HEK293T (cell line): ENCODE results near the gene EFNA3.

ENCODE experiments used
- CTCF ChIA-PET: fragments of 350-600 bp; formaldehyde crosslinking; extraction: SDS; loops from one replicate; lab custom pipeline; 2021; ENCODE audit warnings: antibody characterized with exemption, inconsistent platforms; lab: Yijun Ruan, JAX
- POLR2A ChIA-PET: fragments of 350-600 bp; formaldehyde crosslinking; extraction: SDS; loops from one replicate; lab custom pipeline; 2020; ENCODE audit warnings: antibody characterized with exemption, inconsistent platforms; lab: Yijun Ruan, JAX
- DNase-seq: peaks from one replicate; pipeline ENCODE4 v3.0.0; 2012; ENCODE audit warnings: mixed read lengths; ENCODE audit errors: extremely low spot score
- ARNT ChIP-seq: fragments of 450-650 bp; IDR thresholded peaks from 2 replicates; pipeline ENCODE4 v1.6.1; 2017; ENCODE audit warnings: mild to moderate bottlenecking
- BHLHE40 ChIP-seq: fragments of 450-650 bp; IDR thresholded peaks from 2 replicates; pipeline ENCODE4 v1.6.1; 2016; ENCODE audit warnings: mild to moderate bottlenecking, moderate library complexity, borderline replicate concordance
- CTBP1 ChIP-seq: fragments of 450-650 bp; IDR thresholded peaks from 2 replicates; pipeline ENCODE4 v1.6.1; 2016; ENCODE audit warnings: borderline replicate concordance
- ELF4 ChIP-seq: fragments of 450-650 bp; IDR thresholded peaks from 2 replicates; pipeline ENCODE4 v1.6.1; 2017; ENCODE audit warnings: antibody characterized with exemption
- FOXA1 ChIP-seq: fragments of 450-650 bp; IDR thresholded peaks from 2 replicates; pipeline ENCODE4 v1.6.1; 2016; ENCODE audit warnings: mild to moderate bottlenecking
- FOXK2 ChIP-seq: fragments of 450-650 bp; IDR thresholded peaks from 2 replicates; pipeline ENCODE4 v1.6.1; 2016; ENCODE audit warnings: mild to moderate bottlenecking
- FOXM1 ChIP-seq: fragments of 450-650 bp; IDR thresholded peaks from 2 replicates; pipeline ENCODE4 v1.6.1; 2017; ENCODE audit warnings: mild to moderate bottlenecking, borderline replicate concordance
- HDGF ChIP-seq: fragments of 450-650 bp; IDR thresholded peaks from 2 replicates; pipeline ENCODE4 v1.6.1; 2017; ENCODE audit warnings: antibody characterized with exemption, borderline replicate concordance
- L3MBTL2 ChIP-seq: fragments of 450-650 bp; conservative IDR thresholded peaks from 2 replicates; pipeline ENCODE4 v1.6.1; 2016; ENCODE audit warnings: mild to moderate bottlenecking
- LEF1 ChIP-seq: fragments of 450-650 bp; IDR thresholded peaks from 2 replicates; pipeline ENCODE4 v1.6.1; 2017; ENCODE audit warnings: mild to moderate bottlenecking, borderline replicate concordance
- NFRKB ChIP-seq: fragments of 450-650 bp; IDR thresholded peaks from 2 replicates; pipeline ENCODE4 v1.6.1; 2016; ENCODE audit warnings: mild to moderate bottlenecking, moderate library complexity
- SP1 ChIP-seq: fragments of 450-650 bp; IDR thresholded peaks from 2 replicates; pipeline ENCODE4 v1.6.1; 2017
- SUZ12 ChIP-seq: fragments of 450-650 bp; IDR thresholded peaks from 2 replicates; pipeline ENCODE4 v1.6.1; 2016; ENCODE audit warnings: mild to moderate bottlenecking
- TARDBP ChIP-seq: fragments of 450-650 bp; IDR thresholded peaks from 2 replicates; pipeline ENCODE4 v1.6.1; 2016
- ZNF384 ChIP-seq: fragments of 450-650 bp; IDR thresholded peaks from 2 replicates; pipeline ENCODE4 v1.6.1; 2016
- TF ChIP-seq, protein P1 (sequence below): fragments of 450-650 bp; IDR thresholded peaks from 2 replicates; pipeline ENCODE4 v1.6.1; 2016

EFNA3 gene

DNA sequence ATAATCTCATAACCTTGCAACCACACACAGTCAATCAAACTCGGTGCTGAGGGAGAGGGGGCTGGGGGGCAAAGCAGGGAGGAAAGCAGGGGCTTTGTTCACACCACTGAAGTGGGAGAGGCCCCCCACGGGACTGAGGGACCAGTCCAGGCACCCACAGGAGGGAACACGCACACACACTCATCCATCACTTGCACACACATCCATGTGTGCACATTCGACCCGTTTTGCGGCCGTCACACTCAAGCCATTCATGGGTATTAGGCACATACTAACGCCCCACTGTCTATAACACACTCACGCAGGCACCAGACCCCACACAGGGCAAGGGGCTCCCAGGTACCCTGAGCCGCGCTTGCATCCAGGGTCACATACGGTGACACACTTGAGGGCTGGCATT lies 14.0 kb downstream of the EFNA3 start:
- TF ChIP-seq ELF4 = no peak
- TF ChIP-seq CTBP1 = no peak
- no peak for TF ChIP-seq FOXK2
- TF ChIP-seq SP1 = no peak
- no peak for TF ChIP-seq ZNF384
- TF ChIP-seq, protein P1, sequence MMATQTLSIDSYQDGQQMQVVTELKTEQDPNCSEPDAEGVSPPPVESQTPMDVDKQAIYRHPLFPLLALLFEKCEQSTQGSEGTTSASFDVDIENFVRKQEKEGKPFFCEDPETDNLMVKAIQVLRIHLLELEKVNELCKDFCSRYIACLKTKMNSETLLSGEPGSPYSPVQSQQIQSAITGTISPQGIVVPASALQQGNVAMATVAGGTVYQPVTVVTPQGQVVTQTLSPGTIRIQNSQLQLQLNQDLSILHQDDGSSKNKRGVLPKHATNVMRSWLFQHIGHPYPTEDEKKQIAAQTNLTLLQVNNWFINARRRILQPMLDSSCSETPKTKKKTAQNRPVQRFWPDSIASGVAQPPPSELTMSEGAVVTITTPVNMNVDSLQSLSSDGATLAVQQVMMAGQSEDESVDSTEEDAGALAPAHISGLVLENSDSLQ = no peak
- CTCF ChIA-PET = interaction anchor here (1.7 to 5.3 kb wide), 2 partner anchors 42 to 81 kb away, joined by 6 to 52 read pairs; partner anchors contain the start of genes KRTCAP2 and TRIM46
- DNase-seq = no peak
- POLR2A ChIA-PET = interaction anchor here (1.8 to 2.5 kb wide), 3 partner anchors 34 to 80 kb away, joined by 7 to 25 read pairs (median 11); partner anchors contain the start of genes KRTCAP2 and SLC50A1

DNA sequence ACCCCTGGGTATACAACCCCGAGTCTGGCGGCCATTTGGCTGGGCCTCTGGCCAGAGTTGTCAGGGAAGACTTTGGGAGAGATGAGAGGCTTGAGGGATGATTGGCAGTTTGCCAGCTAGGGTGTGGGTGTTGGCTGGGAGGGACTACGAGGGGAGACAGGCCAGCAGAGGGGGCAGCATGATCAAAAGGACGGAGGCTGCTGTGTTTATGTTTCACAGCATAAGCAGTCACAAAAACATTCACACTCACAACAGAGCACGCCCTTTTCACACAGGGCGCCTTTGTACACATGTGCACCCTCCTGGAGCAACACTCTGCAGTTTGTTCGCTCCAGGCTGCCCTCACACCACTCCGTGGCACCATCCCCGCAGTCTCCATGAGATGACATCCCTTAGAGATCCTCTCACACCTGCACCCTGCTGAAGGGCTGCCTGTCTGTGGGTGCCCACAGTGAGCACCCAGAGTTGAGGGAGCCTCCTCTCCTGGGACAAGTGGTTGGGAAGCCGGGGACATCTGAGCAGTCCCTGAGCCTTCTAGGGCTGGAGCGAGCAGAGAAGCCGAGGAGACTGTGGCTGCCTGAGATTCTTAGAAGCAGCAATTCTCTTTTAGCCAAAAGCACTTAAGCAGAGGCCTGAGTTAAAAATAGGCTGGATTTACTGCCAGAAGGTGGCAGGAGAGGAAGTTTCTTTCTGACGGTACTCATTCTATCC lies 15.4 kb downstream of the EFNA3 start:
- ChIA-PET POLR2A (interaction anchor here (1.0 to 1.8 kb wide), 3 partner anchors 74 to 123 kb away, joined by 3 to 6 read pairs (median 3); partner anchors contain the start of genes KRTCAP2 and SHC1), CTCF (interaction anchor here (1.0 to 4.4 kb wide), 2 partner anchors 73 to 79 kb away, joined by 8 to 29 read pairs (median 18); partner anchors contain the start of gene KRTCAP2)
- DNase-seq = no peak
- TF ChIP-seq ELF4 (no peak), LEF1 (no peak), CTBP1 (no peak), SUZ12 (no peak), BHLHE40 (no peak), ARNT (no peak), TARDBP (no peak), L3MBTL2 (no peak), FOXK2 (no peak), FOXA1 (no peak), SP1 (no peak)
- TF ChIP-seq, protein P1 = no peak; the same call in 1 of the 2 replicates

DNA sequence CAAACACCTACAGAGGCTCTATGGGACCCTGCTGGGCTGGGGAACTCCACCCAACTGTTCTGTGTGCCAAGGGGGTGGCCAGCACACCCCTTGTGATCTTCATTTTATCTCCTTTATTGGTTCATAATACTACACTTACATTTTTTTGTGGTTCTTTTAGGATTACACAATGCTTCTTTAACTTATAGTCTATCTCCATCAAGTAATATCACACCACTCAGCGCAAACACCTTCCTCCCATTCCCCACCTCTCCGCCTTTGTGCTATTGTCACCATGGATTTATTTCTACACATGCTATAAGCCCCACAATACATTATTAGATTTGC lies 15.9 kb downstream of the EFNA3 start:
- POLR2A ChIA-PET = interaction anchor here (0.9 to 1.8 kb wide), 4 partner anchors 41 to 124 kb away, joined by 3 to 6 read pairs (median 3); partner anchors contain the start of genes KRTCAP2, SHC1 and SLC50A1
- DNase-seq = no peak

GRCh38 chr1:155099331-155099730 lies 20.7 kb downstream of the EFNA3 start:
- CTCF ChIA-PET = interaction anchor here (1.4 to 2.0 kb wide), 2 partner anchors 8 to 14 kb away, joined by 6 to 12 read pairs; no protein-coding TSS in a partner anchor
- no peak for TF ChIP-seq FOXM1
- TF ChIP-seq LEF1 = no peak
- TF ChIP-seq HDGF = no peak
- TF ChIP-seq BHLHE40 = no peak
- TF ChIP-seq ELF4 = no peak
- no peak for TF ChIP-seq FOXA1
- no peak for TF ChIP-seq ZNF384
- no peak for TF ChIP-seq FOXK2
- TF ChIP-seq L3MBTL2 = no peak
- TF ChIP-seq CTBP1 = no peak
- no peak for TF ChIP-seq SP1
- TF ChIP-seq ARNT = no peak
- no peak for TF ChIP-seq SUZ12
- TF ChIP-seq, protein P1 = no peak
- TF ChIP-seq NFRKB = no peak
- no peak for TF ChIP-seq TARDBP
- POLR2A ChIA-PET = interaction anchor here (1.4 to 1.8 kb wide), 2 partner anchors 74 to 95 kb away, joined by 4 to 5 read pairs; partner anchors contain the start of gene KRTCAP2
- no peak for DNase-seq

More for the DNA sequence above, 15.9 kb downstream of the EFNA3 start:
- CTCF ChIA-PET = interaction anchor here (0.5 to 4.4 kb wide), 4 partner anchors 34 to 173 kb away, joined by 4 to 29 read pairs (median 11); partner anchors contain the start of gene KRTCAP2
- no peak for TF ChIP-seq FOXA1
- no peak for TF ChIP-seq FOXK2
- no peak for TF ChIP-seq ARNT
- TF ChIP-seq FOXM1 = no peak
- TF ChIP-seq SP1 = no peak
- TF ChIP-seq TARDBP = no peak
- no peak for TF ChIP-seq BHLHE40
- no peak for TF ChIP-seq ZNF384
- no peak for TF ChIP-seq CTBP1
- TF ChIP-seq, protein P1 = no peak
- no peak for TF ChIP-seq L3MBTL2
- no peak for TF ChIP-seq LEF1
- no peak for TF ChIP-seq HDGF
- TF ChIP-seq NFRKB = no peak
- no peak for TF ChIP-seq ELF4
- TF ChIP-seq SUZ12 = no peak

- ChIA-PET POLR2A (interaction anchor here (1.3 kb wide), 1 partner anchor 33 kb away, joined by 4 read pairs; the partner anchor contains the start of gene SLC50A1), CTCF (no interaction called here)
- DNase-seq = no peak
- no peak for TF ChIP-seq ELF4
- no peak for TF ChIP-seq CTBP1
- TF ChIP-seq LEF1 = no peak
- no peak for TF ChIP-seq BHLHE40
- TF ChIP-seq HDGF = no peak
- no peak for TF ChIP-seq FOXA1
- no peak for TF ChIP-seq SP1
- no peak for TF ChIP-seq ZNF384
- TF ChIP-seq, protein P1 = no peak
- TF ChIP-seq TARDBP = no peak
- no peak for TF ChIP-seq L3MBTL2
- TF ChIP-seq SUZ12 = no peak
- no peak for TF ChIP-seq NFRKB
- TF ChIP-seq FOXK2 = no peak
- TF ChIP-seq ARNT = no peak
- no peak for TF ChIP-seq FOXM1
Measured at GRCh38 chr1:155103325-155103724, 24.7 kb downstream of the EFNA3 start.
